ENCODE measurements around the gene ITPR3.

GRCh38 chr6:33678932-33679490 is 57.9 kb downstream of the ITPR3 start:
- TF ChIP-seq POLR2AphosphoS5 (IDR thresholded peaks at IDR 0.05; ENCODE audit: low read depth, low read length) (no peak), CTCF (IDR thresholded peaks at IDR 0.05 in 2 of 3, conservative IDR thresholded peaks at IDR 0.05 in 1 of 3; ENCODE audit: borderline replicate concordance in 1 of 3, insufficient read depth in 1 of 3, low read depth in 2 of 3, low read length in 2 of 3) (no peak), POLR2A (IDR thresholded peaks at IDR 0.05; ENCODE audit: borderline replicate concordance, extremely low read depth, insufficient read depth, insufficient read length) (no peak), CEBPB (IDR thresholded peaks at IDR 0.05; ENCODE audit: low read depth) (no peak), MAX (IDR thresholded peaks at IDR 0.05) (no peak), SRF (IDR thresholded peaks at IDR 0.05; ENCODE audit: low read depth) (no peak), REST (IDR thresholded peaks at IDR 0.05; ENCODE audit: low read depth) (no peak), ZBTB33 (IDR thresholded peaks at IDR 0.05; ENCODE audit: extremely low read depth, insufficient replicate concordance, low read length) (no peak), JUND (IDR thresholded peaks at IDR 0.05) (no peak)
